Esophagus squamous epithelium (tissue), 4 donors: ENCODE results near the gene PRPSAP1.

Source experiments
- CTCF ChIP-seq, 6 experiments: fragments of 450-650 bp in 4 of 6; fragments of 200-600 bp in 2 of 6; sonication (generic) in 2 of 6; IDR thresholded peaks; one replicate each; pipeline ENCODE4 v1.5.1; 2016 to 2019; ENCODE audit warnings: antibody characterized with exemption in 6 of 6, mild to moderate bottlenecking in 4 of 6, moderate library complexity in 4 of 6
- POLR2A ChIP-seq, 4 donors: fragments of 450-650 bp; IDR thresholded peaks; one replicate each; pipeline ENCODE4 v1.6.1; 2017; ENCODE audit warnings: antibody characterized with exemption in 4 of 4, mild to moderate bottlenecking in 4 of 4, moderate library complexity in 3 of 4

- TF ChIP-seq CTCF (IDR thresholded peaks at IDR 0.05) (no peak), POLR2A (IDR thresholded peaks at IDR 0.05) (no peak)
Observed at GRCh38 chr17:76382351-76382802, 28.7 kb upstream of the PRPSAP1 start.
